B cell (primary cell): Measurements from ENCODE around the gene SUGCT. TPM values are rescaled to one million over a fixed set of nuclear protein-coding genes. Genes with fewer than 3 reads are reported as not detected.

Experiments used
- ATAC-seq: fragments of 200-7000 bp; cut with Tn5 transposase; one replicate; pipeline ENCODE4 v1.10.0; 2021; ENCODE audit warnings: low read depth, mild to moderate bottlenecking, moderate number of reproducible peaks, moderate library complexity
- CTCF ChIA-PET: fragments of 350-600 bp; sonication (Branson Sonifier 250); formaldehyde crosslinking; loops from one replicate; lab custom pipeline; 2021; ENCODE audit warnings: antibody characterized with exemption, inconsistent platforms; lab: Charles Lee
- POLR2A ChIA-PET: fragments of 350-600 bp; sonication (Branson Sonifier 250); formaldehyde crosslinking; loops from one replicate; lab custom pipeline; 2021; ENCODE audit warnings: antibody characterized with exemption; lab: Charles Lee
- DNase-seq: peaks from one replicate; pipeline ENCODE4 v3.0.0; 2013
- H2AFZ ChIP-seq: 2 replicates; pipeline ENCODE4 v1.6.1; 2012; ENCODE audit warnings: mild to moderate bottlenecking, low read depth, low read length; ENCODE audit not compliant: insufficient read depth, poor library complexity, severe bottlenecking
- H3K27ac ChIP-seq, 2 donors: 1 replicate in 1 of 2; 2 replicates in 1 of 2; pipeline ENCODE4 v1.5.1; 2012 to 2013; ENCODE audit warnings: low read length in 2 of 2, mild to moderate bottlenecking in 2 of 2, moderate library complexity in 1 of 2
- H3K27me3 ChIP-seq, 4 experiments: fragments of 200-600 bp in 1 of 4; sonication (generic) in 1 of 4; replicated peaks in 1 of 4; 1 replicate in 2 of 4; 2 replicates in 2 of 4; pipeline versions ENCODE4 v1.6.1 to v1.7.0; 2013 to 2016; ENCODE audit warnings: low read length in 3 of 4, mild to moderate bottlenecking in 2 of 4, mixed read lengths in 1 of 4, moderate library complexity in 1 of 4; ENCODE audit not compliant: insufficient read depth in 4 of 4, control insufficient read depth in 3 of 4; ENCODE audit errors: control extremely low read depth in 1 of 4
- H3K36me3 ChIP-seq, 2 experiments: replicated peaks in 1 of 2; 1 replicate in 1 of 2; 2 replicates in 1 of 2; pipeline versions ENCODE4 v1.6.1 to v1.7.1; 2013; ENCODE audit warnings: low read length in 1 of 2; ENCODE audit not compliant: insufficient read depth in 2 of 2, control insufficient read depth in 1 of 2; ENCODE audit errors: control extremely low read depth in 1 of 2, extremely low read depth in 1 of 2
- H3K4me1 ChIP-seq, 2 donors: fragments of 200-600 bp in 1 of 2; sonication (generic) in 1 of 2; 1 replicate in 1 of 2; 2 replicates in 1 of 2; pipeline versions ENCODE4 v1.5.1 to v1.6.1; 2013 to 2017; ENCODE audit warnings: low read length in 2 of 2; ENCODE audit not compliant: control insufficient read depth in 2 of 2, insufficient read depth in 2 of 2
- H3K4me2 ChIP-seq: replicated peaks from 2 replicates; pipeline ENCODE3; 2012; ENCODE audit warnings: mild to moderate bottlenecking, low read depth, low read length; ENCODE audit not compliant: poor library complexity, severe bottlenecking
- H3K4me3 ChIP-seq, 5 experiments: fragments of 200-600 bp in 1 of 5; sonication (generic) in 1 of 5; 1 replicate in 3 of 5; 2 replicates in 2 of 5; pipeline versions ENCODE4 v1.5.1 to v1.7.0; 2011 to 2016; ENCODE audit warnings: low read length in 4 of 5, mild to moderate bottlenecking in 4 of 5, low read depth in 2 of 5, control low read depth in 1 of 5, moderate library complexity in 1 of 5; ENCODE audit not compliant: insufficient read depth in 1 of 5; ENCODE audit errors: control extremely low read depth in 1 of 5, extremely low read depth in 1 of 5
- H3K79me2 ChIP-seq: fragments of 200-600 bp; sonication (generic); one replicate; pipeline ENCODE4 v1.6.0; 2016; ENCODE audit warnings: low read length; ENCODE audit not compliant: control insufficient read depth, insufficient read depth
- H3K9ac ChIP-seq: fragments of 200-600 bp; sonication (generic); 2 replicates; pipeline ENCODE4 v1.6.1; 2017; ENCODE audit warnings: mild to moderate bottlenecking, low read length, moderate library complexity
- H3K9me3 ChIP-seq, 3 donors: one replicate each; pipeline versions ENCODE4 v1.6.1 to v1.7.1; 2013; ENCODE audit warnings: low read length in 2 of 3; ENCODE audit not compliant: control insufficient read depth in 2 of 3, insufficient read depth in 1 of 3; ENCODE audit errors: control extremely low read depth in 1 of 3
- H4K20me1 ChIP-seq: 2 replicates; pipeline ENCODE4 v1.6.0; 2012; ENCODE audit warnings: mild to moderate bottlenecking, low read length; ENCODE audit not compliant: insufficient read depth, control insufficient read depth, poor library complexity, severe bottlenecking
- H3K27ac Mint-ChIP-seq: one replicate; pipeline ENCODE4 v1.8.0; 2021; ENCODE audit warnings: mixed read lengths
- H3K27me3 Mint-ChIP-seq: one replicate; pipeline ENCODE4 v1.8.0; 2021; ENCODE audit warnings: mixed read lengths
- H3K4me1 Mint-ChIP-seq: one replicate; pipeline ENCODE4 v1.8.0; 2021; ENCODE audit warnings: mixed read lengths
- H3K4me3 Mint-ChIP-seq: one replicate; pipeline ENCODE4 v1.8.0; 2021; ENCODE audit warnings: mixed read lengths
- H3K9me3 Mint-ChIP-seq: one replicate; pipeline ENCODE4 v1.8.0; 2022; ENCODE audit warnings: mixed read lengths; ENCODE audit not compliant: insufficient read depth
- EZH2 ChIP-seq: IDR thresholded peaks from 2 replicates; pipeline ENCODE4 v1.6.1; 2012; ENCODE audit warnings: borderline replicate concordance, low read depth, mild to moderate bottlenecking, moderate library complexity, low read length; ENCODE audit not compliant: insufficient read depth, poor library complexity, severe bottlenecking
- WGBS: methylation state at CpG from one replicate; pipeline ENCODE4 v1.1.5; 2013; ENCODE audit warnings: missing lambda C conversion rate; ENCODE audit not compliant: insufficient coverage; 5-methylcytosine and 5-hydroxymethylcytosine counted together
- intact Hi-C: fragments of 100-400 bp; cut with micrococcal nuclease; formaldehyde crosslinking; loops from one replicate; pipeline ENCODE4 v1.10.0; 2022
- polyA plus RNA-seq: library from polyadenylated mRNA; depleted of rRNA; stranded (reverse); fragments of >200 nt; gene quantifications from 2 replicates; pipeline ENCODE4 v1.2.3, GENCODE V29; 2012
- total RNA-seq, 2 donors: library from RNA; stranded (reverse); fragments of 120-200 nt in 1 of 2; gene quantifications; 1 replicate in 1 of 2; 2 replicates in 1 of 2; pipeline versions ENCODE4 v1.2.3 to v1.2.4, GENCODE V29; 2013 to 2022
- TF ChIP-seq, protein P1 (sequence below): fragments of 200-600 bp; IDR thresholded peaks from one replicate; pipeline ENCODE4 v1.8.0; 2022; ENCODE audit warnings: antibody characterized with exemption, mild to moderate bottlenecking

Gene SUGCT
- total and polyA plus RNA-seq, 2 donors (not counting 1 experiment from before 2014, with no cell fraction given), result 0.19 to 0.86 TPM

DNA sequence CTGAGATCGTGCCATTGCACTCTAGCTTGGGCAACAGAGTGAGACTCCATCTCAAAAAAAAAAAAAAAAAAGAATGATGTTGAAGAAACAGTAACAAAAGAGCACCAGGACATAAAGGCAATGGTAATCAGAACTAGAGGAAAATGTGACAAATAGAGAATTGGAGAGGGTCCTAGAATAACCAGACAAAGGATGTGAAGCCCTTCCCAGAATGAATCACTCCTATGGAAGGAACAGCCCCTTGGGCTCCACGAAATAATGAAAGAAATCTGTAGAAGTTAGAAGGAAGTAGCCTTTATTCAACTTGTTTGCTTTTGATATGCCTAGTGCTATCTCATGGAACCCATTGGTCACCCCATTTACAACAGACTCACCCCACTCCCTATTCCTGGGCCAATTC lies 169.2 kb downstream of the SUGCT start:
- peaks cover 13% of the 10 kb centered on the region for H3K27me3 Mint-ChIP-seq
- ChIA-PET POLR2A (no interaction called here), CTCF (no interaction called here)
- Histone ChIP-seq H3K4me1 (no peaks in the 10 kb centered on the region), H2AFZ (no peak overlapping the region), H3K27ac (no peak overlapping the region), H3K36me3 (no peaks in the 10 kb centered on the region), H3K9ac (no peak overlapping the region), H3K79me2 (no peaks in the 10 kb centered on the region), H3K27me3 (no peaks in the 10 kb centered on the region), H3K4me2 (no peak overlapping the region), H3K9me3 (no peaks in the 10 kb centered on the region), H4K20me1 (no peaks in the 10 kb centered on the region), H3K4me3 (no peak overlapping the region)
- no CpG with 5 or more reads among the region's 2 CpGs for WGBS
- intact Hi-C loops, result no loop called here
- no peak for TF ChIP-seq EZH2
- ATAC-seq (no peak), DNase-seq (no peak)
- no peaks in the 10 kb centered on the region for H3K4me1 Mint-ChIP-seq
- no peaks in the 10 kb centered on the region for H3K9me3 Mint-ChIP-seq
- H3K27ac Mint-ChIP-seq, result no peak overlapping the region
- no peak overlapping the region for H3K4me3 Mint-ChIP-seq

GRCh38 chr7:40305229-40305628 lies 170.4 kb downstream of the SUGCT start:
- Mint-ChIP-seq H3K27ac (no peak overlapping the region), H3K4me3 (no peak overlapping the region), H3K9me3 (no peaks in the 10 kb centered on the region), H3K27me3 (peaks cover 13% of the 10 kb centered on the region), H3K4me1 (no peaks in the 10 kb centered on the region)
- TF ChIP-seq, protein P1, sequence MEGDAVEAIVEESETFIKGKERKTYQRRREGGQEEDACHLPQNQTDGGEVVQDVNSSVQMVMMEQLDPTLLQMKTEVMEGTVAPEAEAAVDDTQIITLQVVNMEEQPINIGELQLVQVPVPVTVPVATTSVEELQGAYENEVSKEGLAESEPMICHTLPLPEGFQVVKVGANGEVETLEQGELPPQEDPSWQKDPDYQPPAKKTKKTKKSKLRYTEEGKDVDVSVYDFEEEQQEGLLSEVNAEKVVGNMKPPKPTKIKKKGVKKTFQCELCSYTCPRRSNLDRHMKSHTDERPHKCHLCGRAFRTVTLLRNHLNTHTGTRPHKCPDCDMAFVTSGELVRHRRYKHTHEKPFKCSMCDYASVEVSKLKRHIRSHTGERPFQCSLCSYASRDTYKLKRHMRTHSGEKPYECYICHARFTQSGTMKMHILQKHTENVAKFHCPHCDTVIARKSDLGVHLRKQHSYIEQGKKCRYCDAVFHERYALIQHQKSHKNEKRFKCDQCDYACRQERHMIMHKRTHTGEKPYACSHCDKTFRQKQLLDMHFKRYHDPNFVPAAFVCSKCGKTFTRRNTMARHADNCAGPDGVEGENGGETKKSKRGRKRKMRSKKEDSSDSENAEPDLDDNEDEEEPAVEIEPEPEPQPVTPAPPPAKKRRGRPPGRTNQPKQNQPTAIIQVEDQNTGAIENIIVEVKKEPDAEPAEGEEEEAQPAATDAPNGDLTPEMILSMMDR, result no peak
- TF ChIP-seq EZH2, result no peak
- Histone ChIP-seq H3K27ac (no peak overlapping the region), H3K79me2 (no peaks in the 10 kb centered on the region), H3K4me1 (no peaks in the 10 kb centered on the region), H3K9me3 (no peaks in the 10 kb centered on the region), H3K27me3 (no peaks in the 10 kb centered on the region), H4K20me1 (no peaks in the 10 kb centered on the region), H3K4me3 (no peak overlapping the region), H3K9ac (no peak overlapping the region), H3K4me2 (no peak overlapping the region), H2AFZ (no peak overlapping the region), H3K36me3 (no peaks in the 10 kb centered on the region)
- DNase-seq (no peak), ATAC-seq (no peak)
- POLR2A ChIA-PET, result no interaction called here
- intact Hi-C loops, result no loop called here
- CTCF ChIA-PET, result interaction anchor here (1.6 kb wide), 1 partner anchor 25 kb away, joined by 4 read pairs; no protein-coding TSS in a partner anchor
